ENCODE results near the gene GRIA3. TPM values are rescaled to one million over a fixed set of nuclear protein-coding genes. Genes with fewer than 3 reads are reported as not detected.

The GRIA3 gene
- total and polyA plus RNA-seq, 10 of the 15 experiments (the other 5 are each of a cell fraction or from before 2014, with no cell fraction given): 0.45 to 4.3 (median 2.2) TPM

DNA sequence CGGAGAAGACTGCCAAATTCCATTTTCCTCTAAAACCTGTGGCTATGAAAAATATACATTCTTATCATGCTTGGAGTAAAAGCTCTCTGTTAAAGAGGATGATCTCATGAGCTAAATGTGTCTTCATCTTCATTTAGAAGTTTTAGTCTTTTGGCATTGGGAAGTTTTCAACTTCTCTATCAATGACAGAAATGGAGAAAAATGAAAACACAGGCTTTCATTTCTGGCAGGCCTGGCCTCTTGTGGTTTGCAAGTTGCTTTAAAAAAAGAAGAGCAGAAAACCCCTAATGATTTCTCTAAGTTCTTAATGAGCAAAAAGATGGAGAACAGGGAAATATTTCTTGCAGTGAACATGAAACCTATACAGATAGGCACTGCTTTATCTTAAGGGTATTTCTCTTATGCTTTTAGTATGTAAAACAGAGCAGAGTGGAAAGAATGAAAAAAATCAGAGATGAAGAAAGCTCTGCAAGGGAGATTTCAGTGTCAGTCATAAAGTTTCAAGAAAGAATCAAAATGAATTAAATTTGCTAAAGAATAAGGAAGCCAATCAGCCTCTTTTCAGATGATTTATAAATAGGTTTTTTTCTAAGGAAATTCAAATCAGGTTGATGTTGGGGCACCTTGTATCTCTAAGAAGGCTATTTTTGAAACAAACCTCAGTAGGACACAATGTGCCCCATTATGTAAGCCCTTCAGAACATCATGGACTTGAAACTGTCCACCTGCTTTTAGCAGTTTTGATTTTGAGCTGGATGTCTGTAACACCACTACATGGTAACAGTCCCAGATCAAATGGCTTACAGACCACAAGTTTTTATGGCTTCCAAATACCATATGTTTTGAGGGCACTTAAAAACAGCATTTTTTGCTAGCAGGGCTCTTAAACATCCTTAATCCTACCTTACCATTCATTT is 225.0 kb downstream of the GRIA3 start (continued):
- no peak for TF ChIP-seq USF2 (IDR thresholded peaks at IDR 0.05; ENCODE audit: borderline replicate concordance, low read depth, low read length)
- no peak for TF ChIP-seq RB1 (IDR thresholded peaks at IDR 0.05; ENCODE audit: borderline replicate concordance)
- TF ChIP-seq ZNF592 (IDR thresholded peaks at IDR 0.05): no peak
- no peak for TF ChIP-seq BHLHE40 (IDR thresholded peaks at IDR 0.05; ENCODE audit: borderline replicate concordance in 1 of 2, low read depth in 2 of 2, low read length in 1 of 2)
- no peak for TF ChIP-seq ZNF622 (IDR thresholded peaks at IDR 0.05)
- TF ChIP-seq ATF7 (IDR thresholded peaks at IDR 0.05; ENCODE audit: low read depth): peak; percentile 69
- 0 out of 2 replicates have a peak, but pooled peaks have one; percentile 34 for TF ChIP-seq NBN (IDR thresholded peaks at IDR 0.05)
- TF ChIP-seq CHD1 (IDR thresholded peaks at IDR 0.05; ENCODE audit: low read depth, low read length): no peak
- peak; percentile 97 for TF ChIP-seq MTA2 (IDR thresholded peaks at IDR 0.05; ENCODE audit: low read depth)
- TF ChIP-seq PML (IDR thresholded peaks at IDR 0.05; ENCODE audit: low read length): 0 out of 2 replicates have a peak, but pooled peaks have one; percentile 41
